HG03354 (cell line): ENCODE results near the gene KANSL1L.

Experiments used
- ATAC-seq: cut with Tn5 transposase; IDR thresholded peaks from one replicate; pipeline ENCODE4 v1.9.1; 2021; ENCODE audit warnings: mild to moderate bottlenecking; ENCODE audit not compliant: unreplicated experiment, poor library complexity, severe bottlenecking

The KANSL1L gene

GRCh38 chr2:210003359-210003758 is 167.8 kb downstream of the KANSL1L start:
- no peak for ATAC-seq

GRCh38 chr2:210002158-210003157 is 168.8 kb downstream of the KANSL1L start, which contains the start of gene RPE:
Gene RPE, plus strand, starts transcription at chr2:210002638. Its CDS starts 24 bp downstream, at chr2:210002662.
- ATAC-seq: peak; percentile 100

- no peak for ATAC-seq
Measured at GRCh38 chr2:210000464-210001324, 170.5 kb downstream of the KANSL1L start.

- ATAC-seq: no peak
Measured at GRCh38 chr2:209998596-209998995, 172.6 kb downstream of the KANSL1L start.

- ATAC-seq: no peak
Measured at GRCh38 chr2:209993968-209994367, 177.2 kb downstream of the KANSL1L start.

- ATAC-seq: peak; percentile 66
Measured at GRCh38 chr2:209990838-209991237, 180.4 kb downstream of the KANSL1L start.

GRCh38 chr2:209988010-209988409 is 183.2 kb downstream of the KANSL1L start:
- ATAC-seq: peak; percentile 55

- no peak for ATAC-seq
Measured at GRCh38 chr2:209986415-209986814, 184.8 kb downstream of the KANSL1L start.

- ATAC-seq: no peak
Measured at GRCh38 chr2:209985874-209986273, 185.3 kb downstream of the KANSL1L start.

GRCh38 chr2:209984291-209984690 is 186.9 kb downstream of the KANSL1L start:
- ATAC-seq: no peak

- peak; percentile 68 for ATAC-seq
Measured at GRCh38 chr2:209977386-209978239, 193.6 kb downstream of the KANSL1L start.

- ATAC-seq: peak; percentile 92
Measured at GRCh38 chr2:209976698-209977385, 194.4 kb downstream of the KANSL1L start.

GRCh38 chr2:209974576-209974975 is 196.6 kb downstream of the KANSL1L start:
- no peak for ATAC-seq

- no peak for ATAC-seq
Measured at GRCh38 chr2:209973328-209973727, 197.9 kb downstream of the KANSL1L start.
